Inferior parietal cortex (tissue), 1 donor: ENCODE measurements around the gene PPP4R3A.
"Not testable (repeated sequence)": the region's sequence is repeated elsewhere in the genome, so short reads cannot be mapped to it uniquely, and the experiment has no call there.

Experiments
- DNase-seq: peaks from one replicate; pipeline ENCODE4 v3.0.0-alpha.2; 2016; ENCODE audit errors: extremely low spot score

PPP4R3A gene

GRCh38 chr14:91438845-91439244 is 71.3 kb downstream of the PPP4R3A start:
- no peak for DNase-seq

GRCh38 chr14:91436266-91436665 is 73.8 kb downstream of the PPP4R3A start:
- DNase-seq, result not testable (repeated sequence)

- no peak for DNase-seq
Measured at GRCh38 chr14:91429385-91429784, 80.7 kb downstream of the PPP4R3A start.

GRCh38 chr14:91428931-91429330 is 81.2 kb downstream of the PPP4R3A start:
- DNase-seq, result not testable (repeated sequence)

GRCh38 chr14:91425531-91425944 is 84.6 kb downstream of the PPP4R3A start:
- DNase-seq, result not testable (repeated sequence)

- no peak for DNase-seq
Measured at GRCh38 chr14:91424813-91425530, 85.1 kb downstream of the PPP4R3A start.

- no peak for DNase-seq
Measured at GRCh38 chr14:91420686-91421085, 89.4 kb downstream of the PPP4R3A start.

- no peak for DNase-seq
Measured at GRCh38 chr14:91419451-91419850, 90.7 kb downstream of the PPP4R3A start.

GRCh38 chr14:91419044-91419397 is 91.1 kb downstream of the PPP4R3A start:
- no peak for DNase-seq

GRCh38 chr14:91418387-91419043 is 91.6 kb downstream of the PPP4R3A start:
- peak; percentile 54 for DNase-seq

GRCh38 chr14:91417983-91418386 is 92.1 kb downstream of the PPP4R3A start:
- DNase-seq, result no peak

- DNase-seq, result no peak
Measured at GRCh38 chr14:91417120-91417982, 92.8 kb downstream of the PPP4R3A start, which contains the start of gene CCDC88C. Gene CCDC88C, minus strand, starts transcription at chr14:91417820. Its CDS starts 130 bp downstream, at chr14:91417690.

- no peak for DNase-seq
Measured at GRCh38 chr14:91416744-91417119, 93.4 kb downstream of the PPP4R3A start.

- no peak for DNase-seq
Measured at GRCh38 chr14:91415794-91416743, 94.0 kb downstream of the PPP4R3A start.

- no peak for DNase-seq
Measured at GRCh38 chr14:91414475-91414833, 95.7 kb downstream of the PPP4R3A start.

- DNase-seq, result no peak
Measured at GRCh38 chr14:91413547-91414474, 96.3 kb downstream of the PPP4R3A start.

- no peak for DNase-seq
Measured at GRCh38 chr14:91412939-91413338, 97.2 kb downstream of the PPP4R3A start.

- no peak for DNase-seq
Measured at GRCh38 chr14:91410771-91411536, 99.2 kb downstream of the PPP4R3A start.

GRCh38 chr14:91409928-91410718 is 100.0 kb downstream of the PPP4R3A start:
- no peak for DNase-seq
